GM21529 (cell line): ENCODE results near the gene TNFAIP8L1.

Source experiments
- ATAC-seq: cut with Tn5 transposase; IDR thresholded peaks from one replicate; pipeline ENCODE4 v1.9.1; 2021; ENCODE audit not compliant: unreplicated experiment

The TNFAIP8L1 gene

DNA sequence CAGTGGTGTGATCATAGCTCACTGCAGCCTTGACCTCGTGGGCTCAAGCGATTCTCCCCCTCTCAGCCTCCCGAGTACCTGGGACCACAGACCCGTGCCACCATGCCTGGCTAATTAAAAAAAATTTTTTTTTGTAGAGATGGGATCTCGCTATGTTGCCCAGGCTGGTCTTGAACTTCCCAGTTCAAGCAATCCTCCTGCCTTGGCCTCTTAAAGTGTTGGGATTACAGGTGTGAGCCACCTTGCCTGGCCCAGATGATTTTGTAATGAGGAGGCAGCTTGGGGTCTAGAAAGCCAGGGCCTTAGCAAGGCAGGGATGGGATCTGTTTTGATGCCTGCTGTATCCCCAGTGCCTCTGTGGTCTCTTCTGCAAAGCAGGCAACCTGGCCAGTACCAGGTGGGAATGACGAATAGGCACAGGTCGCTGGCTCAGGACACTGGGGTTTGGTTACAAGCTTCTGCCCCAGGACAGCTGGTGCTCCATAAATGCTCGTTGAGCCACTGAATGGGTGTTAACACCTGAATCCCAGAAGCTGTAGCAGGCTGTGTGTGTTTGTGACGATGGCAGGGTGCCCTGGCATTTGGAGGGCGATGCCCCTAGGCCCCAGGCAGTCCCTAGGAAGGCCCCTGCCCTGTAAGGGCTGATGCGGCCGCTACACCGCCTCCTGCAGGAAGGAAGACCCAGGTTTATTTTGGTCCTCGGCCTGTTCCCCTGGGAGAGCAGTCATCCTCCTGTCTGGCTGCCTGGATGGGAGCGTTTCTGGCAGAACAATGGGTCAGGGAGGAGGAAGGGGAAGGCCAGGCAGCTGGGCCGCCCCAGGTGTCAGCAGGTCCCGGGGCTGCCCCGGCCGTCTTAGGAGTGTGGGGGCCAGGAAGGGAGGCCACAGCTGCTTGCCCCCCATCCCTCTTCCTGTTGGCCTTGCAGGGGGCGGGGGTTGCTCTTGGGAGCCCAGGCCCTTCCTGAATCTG lies 8.6 kb downstream of the TNFAIP8L1 start:
- ATAC-seq: no peak

DNA sequence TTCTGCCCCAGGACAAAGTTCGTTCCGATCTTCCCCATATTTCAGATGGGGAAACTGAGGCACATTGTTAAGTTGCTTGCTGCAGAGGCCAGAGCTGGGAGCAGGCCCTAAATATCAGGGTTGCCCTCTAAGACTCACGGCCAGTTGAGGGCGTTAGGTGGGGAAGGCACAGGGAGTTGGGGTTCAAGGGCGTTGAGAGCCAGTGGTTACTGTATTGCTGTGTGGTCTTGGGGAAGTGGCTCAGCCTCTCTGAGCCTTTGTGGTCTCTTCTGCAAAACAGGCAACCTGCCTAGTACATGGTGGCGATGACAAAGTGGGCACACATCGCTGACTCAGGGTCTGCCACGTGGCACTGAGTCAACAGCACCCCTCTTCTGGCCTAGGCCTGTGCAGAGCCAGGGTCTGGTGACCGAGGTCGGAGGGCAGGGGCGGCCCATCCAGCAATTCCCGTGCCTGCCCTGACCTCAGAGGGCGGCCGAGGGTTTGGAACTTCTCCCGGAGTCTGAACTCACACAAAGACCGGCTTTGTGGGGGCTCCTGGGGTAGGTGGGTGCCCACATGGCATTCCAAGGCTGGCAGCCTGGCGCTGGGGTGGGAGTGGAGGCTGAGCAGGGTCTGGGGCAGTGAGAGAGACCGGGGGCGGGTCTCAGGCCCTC lies 10.2 kb downstream of the TNFAIP8L1 start:
- no peak for ATAC-seq

DNA sequence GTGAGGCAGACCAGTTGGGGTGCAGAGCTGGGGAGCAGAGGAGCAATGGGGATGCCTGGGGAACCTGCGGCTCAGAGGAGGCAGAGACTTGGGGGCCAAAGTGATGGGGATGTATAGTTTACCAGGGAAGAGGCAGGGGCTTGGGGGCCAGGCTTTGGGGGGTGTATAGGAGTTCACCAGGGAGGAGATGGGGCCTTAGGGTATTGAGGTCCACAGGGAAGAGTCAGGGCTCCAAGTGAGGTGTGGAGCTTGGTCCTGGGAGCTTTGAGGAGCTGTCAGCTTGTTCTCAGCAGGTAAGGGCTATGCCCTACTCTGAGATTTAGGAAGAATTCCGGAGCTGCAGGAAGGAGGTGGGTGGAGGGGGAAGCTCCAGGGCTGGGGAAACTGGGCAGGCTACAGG lies 10.8 kb downstream of the TNFAIP8L1 start:
- no peak for ATAC-seq

DNA sequence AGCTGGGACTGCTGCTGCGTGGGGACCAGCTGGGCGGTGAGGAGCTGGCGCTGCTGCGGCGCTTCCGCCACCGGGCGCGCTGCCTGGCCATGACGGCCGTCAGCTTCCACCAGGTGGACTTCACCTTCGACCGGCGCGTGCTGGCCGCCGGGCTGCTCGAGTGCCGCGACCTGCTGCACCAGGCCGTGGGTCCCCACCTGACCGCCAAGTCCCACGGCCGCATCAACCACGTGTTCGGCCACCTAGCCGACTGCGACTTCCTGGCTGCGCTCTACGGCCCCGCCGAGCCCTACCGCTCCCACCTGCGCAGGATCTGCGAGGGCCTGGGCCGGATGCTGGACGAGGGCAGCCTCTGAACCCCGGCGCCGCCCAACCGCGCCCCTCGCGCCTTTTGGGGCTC lies 12.8 kb downstream of the TNFAIP8L1 start:
- ATAC-seq: no peak

DNA sequence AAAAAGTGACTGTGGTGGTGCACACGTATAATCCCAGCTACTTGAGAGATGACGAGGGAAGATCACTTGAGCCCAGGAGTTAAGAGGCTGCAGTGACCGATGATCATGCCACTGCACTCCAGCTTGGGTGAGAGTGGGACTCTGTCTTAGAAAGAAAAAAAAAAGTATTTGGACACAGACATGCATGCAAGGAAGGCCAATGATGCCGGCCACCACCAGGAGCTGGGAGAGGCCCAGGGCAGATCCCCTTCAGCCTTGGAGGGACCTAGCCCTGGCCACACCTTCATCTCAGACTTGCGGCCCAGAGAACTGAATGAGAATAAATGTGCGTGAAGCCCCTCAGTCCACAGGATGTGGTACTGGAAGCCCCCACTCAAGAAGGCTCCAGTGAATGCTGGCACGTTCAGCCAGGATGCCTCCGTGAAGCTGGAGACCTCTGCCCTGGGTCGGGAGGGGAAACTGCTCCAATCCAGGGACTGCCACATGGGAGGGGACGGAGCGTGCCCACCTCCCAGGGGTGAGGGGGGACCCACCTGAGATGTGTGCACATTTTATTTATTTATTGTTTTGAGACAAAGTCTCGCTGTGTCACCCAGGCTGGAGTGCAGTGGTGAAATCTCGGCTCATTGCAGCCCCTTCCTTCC lies 14.6 kb downstream of the TNFAIP8L1 start:
- ATAC-seq: no peak

DNA sequence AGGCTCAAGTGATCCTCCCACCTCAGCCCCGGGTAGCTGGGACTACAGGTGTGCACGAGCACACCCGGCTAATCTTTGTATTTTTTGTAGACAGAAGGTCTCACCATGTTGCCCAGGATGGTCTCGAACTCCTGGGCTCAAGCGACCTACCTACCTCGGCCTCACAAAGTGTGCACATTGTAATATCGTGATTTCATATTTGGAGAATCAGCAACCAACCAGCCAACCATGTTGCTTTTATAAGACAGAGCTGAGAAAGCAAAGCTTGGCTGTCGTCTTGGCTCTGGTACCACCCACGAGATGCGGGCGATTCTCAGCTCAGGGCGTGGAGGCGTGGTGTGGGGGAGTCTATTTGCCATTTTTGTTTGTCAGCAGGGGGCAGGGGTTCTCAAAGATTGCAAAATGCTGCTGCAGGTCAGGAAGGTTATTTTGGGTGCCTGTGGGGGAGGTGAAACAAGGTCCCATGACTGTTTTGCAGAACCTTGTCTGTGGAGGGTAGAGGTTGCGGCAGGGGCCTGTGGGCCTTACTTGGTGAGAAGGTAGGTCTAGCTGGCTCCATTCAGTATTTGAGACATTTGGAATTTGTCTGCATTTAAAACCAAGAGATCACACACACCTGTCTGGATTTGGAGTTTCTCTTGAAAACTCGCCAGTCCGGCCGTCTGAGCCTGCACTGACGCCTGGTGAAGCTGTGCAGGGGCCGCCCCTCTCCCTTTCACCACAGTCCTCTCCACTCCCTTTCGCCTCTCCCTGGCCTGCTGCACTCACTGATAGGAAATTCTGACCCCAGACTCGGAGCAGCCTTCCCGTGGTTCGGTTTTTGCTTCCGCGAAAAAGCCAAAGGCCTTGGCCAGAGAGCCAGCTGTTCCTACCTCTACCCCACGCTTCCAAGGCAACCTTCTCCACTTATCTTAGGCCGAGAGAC lies 15.4 kb downstream of the TNFAIP8L1 start:
- ATAC-seq: no peak

DNA sequence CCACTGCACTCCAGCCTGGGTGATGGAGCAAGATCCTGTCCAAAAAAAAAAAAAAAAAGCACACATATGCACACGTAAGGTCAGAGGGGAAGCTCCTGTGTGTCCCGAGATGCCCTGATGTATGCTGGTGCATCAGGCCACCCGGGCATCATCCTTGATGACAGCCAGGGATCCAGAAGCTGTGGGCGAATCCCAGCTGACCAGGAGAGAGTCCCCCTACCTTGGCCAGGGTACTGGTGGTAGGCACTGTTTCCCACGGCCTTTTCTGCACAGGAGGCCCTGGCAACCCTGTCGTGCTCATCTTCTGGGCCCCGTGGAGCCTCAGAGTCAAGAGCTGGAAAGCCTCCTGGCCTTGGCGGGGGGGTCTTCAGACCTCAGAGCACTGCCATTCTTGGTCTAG lies 16.8 kb downstream of the TNFAIP8L1 start:
- no peak for ATAC-seq

DNA sequence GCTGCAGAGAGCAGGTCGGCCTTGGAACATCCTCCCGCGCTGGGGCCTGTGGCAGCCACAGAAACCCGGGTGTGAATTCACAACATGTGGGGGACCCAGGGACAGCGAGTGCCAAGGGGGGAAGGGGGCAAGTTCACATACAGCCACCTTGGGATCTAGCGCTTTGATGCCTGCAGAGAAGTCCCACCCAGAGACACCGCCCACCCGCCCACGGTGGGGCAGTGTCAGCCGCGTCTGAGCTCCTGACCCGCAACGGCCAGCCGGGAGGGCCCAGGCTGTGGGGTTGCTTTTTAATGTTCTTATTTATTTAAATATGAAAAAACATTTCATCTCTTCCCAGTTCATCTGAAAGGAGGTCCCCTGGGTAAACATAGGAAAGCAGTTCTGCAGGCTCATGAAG lies 17.9 kb downstream of the TNFAIP8L1 start:
- ATAC-seq: no peak

DNA sequence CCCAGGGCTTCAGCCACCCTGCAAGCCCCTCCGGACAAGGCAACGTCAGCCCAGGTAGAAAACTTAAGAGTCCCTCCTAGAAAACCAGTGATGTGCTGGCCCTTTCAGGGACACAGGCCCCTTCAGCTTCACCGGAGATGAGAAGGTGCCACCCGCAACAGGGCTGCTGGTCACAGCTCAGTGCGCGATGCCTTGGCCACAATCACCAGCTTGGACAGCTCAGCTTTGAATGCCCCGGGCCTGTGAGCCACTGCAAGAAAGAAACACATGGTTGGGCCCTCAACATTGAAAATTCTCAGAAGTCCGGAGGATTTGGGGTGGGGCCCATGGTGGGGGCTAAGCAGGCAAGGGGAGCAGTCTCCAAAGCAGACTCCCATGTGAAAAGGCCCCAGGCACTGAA lies 18.5 kb downstream of the TNFAIP8L1 start:
- ATAC-seq: no peak

DNA sequence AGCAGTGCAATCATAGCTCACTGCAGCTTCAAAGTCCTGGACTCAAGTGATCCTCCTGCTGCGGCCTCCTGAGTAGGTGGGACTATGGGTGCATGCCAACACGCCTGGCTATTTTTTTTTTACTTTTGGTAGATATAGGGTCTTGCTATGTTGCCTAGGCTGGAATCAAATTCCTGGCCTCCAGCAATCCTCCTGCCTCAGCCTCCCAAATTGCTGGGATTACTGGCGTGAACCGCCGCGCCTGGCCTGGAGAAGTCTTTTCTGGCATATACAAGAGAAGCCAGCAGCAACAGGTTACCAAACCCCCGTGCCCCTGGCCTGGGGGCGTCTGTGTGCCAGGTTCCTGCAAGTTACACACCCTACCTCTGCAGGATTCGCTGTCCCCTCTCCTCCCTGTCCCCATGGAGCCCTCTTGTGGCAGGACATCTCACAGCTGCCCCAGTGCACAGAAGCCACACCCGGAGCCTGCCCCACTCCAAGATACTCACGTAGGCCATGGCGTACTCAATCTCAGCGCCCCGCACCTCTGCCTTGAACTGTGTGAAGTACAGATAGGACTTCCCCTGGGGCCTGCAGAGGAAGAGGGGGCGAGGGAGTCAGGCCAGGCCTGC lies 21.0 kb downstream of the TNFAIP8L1 start:
- ATAC-seq: no peak

DNA sequence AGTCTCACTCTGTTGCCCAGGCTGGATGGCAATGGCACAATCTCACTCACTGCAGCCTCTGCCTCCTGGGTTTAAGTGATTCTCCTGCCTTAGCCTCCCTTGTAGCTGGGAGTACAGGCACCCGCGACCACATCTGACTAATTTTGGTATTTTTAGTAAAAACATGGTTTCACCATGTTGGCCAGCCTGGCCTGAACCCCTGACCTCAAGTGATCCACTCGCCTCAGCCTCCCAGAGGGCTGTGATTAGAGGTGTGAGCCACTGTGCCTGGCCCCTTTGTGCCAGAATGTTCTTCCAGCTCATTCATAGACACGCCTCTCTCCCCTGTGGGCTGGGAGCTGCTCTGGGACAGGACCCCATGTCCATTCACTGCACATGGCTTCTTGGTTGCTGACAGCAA lies 21.7 kb downstream of the TNFAIP8L1 start:
- ATAC-seq: no peak

DNA sequence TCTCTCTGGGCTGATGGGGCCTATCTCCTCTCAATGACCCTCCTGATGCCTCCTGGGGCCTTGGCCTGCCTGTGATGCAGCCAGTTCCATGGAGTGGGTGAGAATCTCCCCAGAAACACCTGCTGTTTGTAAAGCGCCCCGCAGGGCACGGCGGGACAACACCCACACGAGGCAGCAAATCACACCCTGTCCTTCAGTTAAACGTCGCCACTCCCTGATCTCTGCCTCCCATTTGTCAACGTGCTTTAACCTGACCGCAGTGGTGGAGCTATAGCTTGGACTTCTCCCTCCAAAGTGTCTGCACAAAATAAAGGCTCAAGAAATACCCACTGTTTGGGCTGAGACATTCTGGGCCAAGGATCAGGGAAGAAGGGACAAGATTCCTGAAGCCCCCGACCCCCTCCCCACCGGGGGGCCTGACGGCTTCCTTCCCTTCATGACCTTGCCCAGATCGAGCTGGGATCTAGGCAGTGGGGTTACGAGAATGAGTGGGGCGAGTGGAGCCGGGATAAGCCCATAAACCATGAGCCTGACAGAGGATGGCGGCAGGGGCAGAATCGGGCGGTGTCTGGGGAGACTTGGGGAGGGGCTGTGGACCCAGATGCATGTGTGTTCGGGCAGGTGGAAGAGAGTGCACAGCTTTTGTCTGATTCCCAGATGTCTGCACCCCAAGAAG lies 22.8 kb downstream of the TNFAIP8L1 start:
- no peak for ATAC-seq

DNA sequence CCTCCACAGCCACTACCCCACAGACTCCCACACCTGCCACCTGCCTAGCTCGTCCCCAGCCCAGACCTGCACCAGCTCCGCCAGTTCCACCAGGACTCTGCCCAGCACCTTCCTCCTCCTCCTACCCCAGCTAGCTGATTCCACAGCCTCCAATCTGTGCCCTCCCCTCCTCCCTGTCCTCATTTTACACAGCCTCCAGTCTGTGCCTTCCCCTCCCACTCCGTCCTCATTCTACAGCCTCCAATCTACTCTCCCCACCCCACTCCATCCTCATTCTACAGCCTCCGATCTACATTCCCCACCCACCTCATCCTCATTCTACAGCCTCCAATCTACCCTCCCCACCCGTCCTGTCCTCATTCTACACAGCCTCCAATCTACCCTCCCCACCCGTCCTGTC lies 23.5 kb downstream of the TNFAIP8L1 start:
- no peak for ATAC-seq

DNA sequence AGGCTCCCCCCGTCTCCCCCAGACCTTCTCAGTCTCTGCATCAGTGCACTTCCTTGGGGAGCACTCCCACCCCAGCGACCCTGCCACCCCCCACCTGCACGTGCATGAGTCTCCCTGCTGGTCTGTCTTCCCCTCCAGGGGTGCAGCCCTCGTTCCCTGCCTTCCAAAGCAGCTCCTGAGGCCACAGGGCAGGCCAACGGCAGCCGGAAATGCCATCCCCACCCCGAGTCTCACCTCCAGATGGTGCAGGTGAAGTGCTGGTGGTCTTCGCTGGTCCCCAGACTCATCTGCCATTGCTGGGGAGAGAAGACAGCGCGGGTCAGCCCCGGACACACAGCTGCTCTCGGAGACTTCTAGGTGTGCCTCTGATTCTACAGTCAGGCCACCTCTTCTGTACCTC lies 25.3 kb downstream of the TNFAIP8L1 start:
- no peak for ATAC-seq

DNA sequence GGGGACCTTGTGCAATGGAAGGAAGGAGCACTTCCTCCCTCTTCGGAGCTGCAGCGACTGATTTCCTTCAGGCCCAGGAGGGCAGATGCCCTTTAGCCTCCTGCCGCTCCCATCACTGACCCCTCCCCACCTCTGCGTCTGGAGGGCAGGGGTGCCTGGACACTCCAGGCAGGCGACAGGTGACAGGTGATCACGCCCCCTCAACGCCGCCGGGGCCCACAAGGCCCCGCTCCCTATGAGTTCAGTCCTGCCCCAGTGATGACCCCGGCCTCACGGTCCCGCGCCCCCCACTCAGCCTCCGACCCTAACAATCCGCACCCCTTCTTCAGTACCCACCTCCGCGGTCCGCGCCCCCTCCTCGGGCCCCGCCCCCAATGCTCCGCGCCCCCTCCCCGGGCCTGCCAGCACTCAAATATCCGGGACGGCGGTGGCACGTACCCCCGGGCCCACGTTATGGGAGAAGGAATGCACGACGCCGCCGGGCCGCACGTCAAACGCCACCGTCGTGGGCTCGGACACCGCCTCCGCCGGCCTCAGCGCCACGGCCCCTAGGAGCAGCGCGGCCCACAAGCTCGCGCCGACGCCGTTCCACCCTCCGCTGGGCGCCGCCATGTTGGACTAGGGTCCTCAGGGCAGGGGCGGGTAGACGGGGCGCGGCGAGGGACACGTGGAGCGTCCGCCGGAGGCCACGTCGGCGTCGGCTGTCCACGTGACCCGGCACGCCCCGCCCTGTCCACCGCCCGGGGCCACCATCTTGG lies 30.6 kb downstream of the TNFAIP8L1 start, which contains the start of gene MYDGF:
TSS of gene MYDGF (minus strand) at position 620 of the 758 bp plus-strand sequence. CDS start at position 612, 8 bp downstream.
- peak; percentile 85 for ATAC-seq

DNA sequence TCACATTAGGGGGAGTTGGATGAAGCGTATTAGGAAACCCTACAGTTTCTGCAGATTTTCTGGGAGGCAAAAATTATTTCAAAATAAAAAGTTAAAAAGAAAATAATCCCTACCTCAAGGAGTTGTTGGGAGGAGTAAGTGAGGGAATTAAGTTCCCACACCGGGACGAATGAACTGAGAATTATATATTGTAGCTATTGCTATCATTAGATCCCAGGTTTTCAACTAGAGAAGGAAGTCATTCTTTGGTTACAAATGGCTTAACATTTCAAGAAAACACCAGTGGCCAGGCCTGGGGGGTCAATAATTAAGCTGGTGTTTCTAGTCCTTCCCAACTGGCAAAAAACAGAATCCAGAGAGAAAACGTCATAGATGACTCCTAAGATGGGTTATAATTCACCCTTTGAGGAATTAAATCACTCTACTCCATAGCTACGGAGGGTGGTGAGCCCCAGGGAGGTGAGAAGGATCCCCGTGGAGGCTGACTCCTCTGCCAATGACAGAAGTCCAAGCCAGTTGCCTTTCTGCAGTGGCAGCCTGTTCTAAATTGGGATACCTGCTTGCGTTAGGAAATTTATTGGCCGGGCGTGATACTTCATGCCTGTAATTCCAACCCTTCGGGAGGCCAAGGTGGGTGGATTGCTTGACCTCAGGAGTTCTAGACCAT lies 32.0 kb downstream of the TNFAIP8L1 start:
- no peak for ATAC-seq

DNA sequence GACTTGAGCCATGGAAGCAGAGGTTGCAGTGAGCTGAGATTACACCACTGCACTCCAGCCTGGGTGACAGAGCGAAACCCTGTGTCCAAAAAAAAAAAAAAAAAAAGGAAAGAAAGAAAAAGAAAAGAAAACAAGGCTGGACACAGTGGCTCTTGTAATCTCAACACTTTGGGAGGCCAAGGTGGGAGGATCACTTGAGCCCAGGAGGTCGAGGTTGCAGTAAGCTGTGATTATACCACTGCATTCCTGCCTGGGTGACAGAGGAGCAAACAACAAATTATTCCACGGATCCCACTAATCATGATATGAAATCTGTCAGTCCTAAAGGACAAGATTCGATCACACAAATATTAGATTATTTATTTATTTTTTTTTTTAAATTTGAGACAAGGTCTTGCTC lies 33.9 kb downstream of the TNFAIP8L1 start:
- no peak for ATAC-seq

DNA sequence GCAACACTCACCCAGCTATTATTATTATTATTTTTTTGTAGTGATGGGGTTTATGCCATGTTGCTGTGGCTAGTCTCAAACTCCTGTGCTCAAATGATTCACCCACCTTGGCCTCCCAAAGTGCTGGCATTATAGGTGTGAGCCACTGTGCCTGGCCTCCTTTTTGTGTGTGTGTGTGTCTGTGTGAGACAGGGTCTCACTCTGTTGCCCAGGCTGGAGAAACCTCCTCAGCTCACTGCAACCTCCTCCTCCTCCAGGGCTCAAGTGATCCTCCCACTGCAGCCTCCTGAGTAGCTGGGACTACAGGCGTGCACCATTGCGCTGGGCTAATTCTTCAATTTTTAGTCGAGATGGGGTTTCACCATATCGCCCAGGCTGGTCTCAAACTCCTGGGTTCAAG lies 34.4 kb downstream of the TNFAIP8L1 start:
- ATAC-seq: no peak
